Stimulated activated CD4-positive, alpha-beta T cell treated with anti-CD3 and anti-CD28 coated beads, Interleukin-12 subunit alpha, Interleukin-12 subunit beta, amount 100 ng/mL, for 24 hours (primary cell): Measurements from ENCODE around the gene NTM.

Experiments
- DNase-seq, 2 experiments: peaks; one replicate each; pipeline ENCODE4 v3.0.0-alpha.2; 2020; ENCODE audit warnings: low read depth in 2 of 2

The NTM gene

DNA sequence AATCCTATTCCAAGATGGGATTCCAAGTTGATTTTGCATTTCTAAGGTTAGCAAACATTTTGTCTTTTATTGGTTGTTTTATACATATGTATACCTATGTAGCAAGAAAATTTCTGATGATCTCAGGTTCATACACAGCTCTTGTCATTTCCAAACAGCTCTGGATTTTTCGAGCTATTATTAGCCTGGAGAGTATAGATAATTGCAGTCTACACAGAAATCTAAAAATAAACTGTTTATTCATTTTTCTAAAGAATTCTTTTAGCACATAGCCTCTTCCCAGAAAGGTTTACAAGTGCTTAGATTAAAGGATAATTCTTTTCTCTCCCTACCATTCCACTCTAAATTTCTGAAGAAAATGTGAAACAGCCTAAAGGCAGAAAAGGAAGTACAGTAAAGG, 705.0 kb downstream of the NTM start:
- DNase-seq = no peak

DNA sequence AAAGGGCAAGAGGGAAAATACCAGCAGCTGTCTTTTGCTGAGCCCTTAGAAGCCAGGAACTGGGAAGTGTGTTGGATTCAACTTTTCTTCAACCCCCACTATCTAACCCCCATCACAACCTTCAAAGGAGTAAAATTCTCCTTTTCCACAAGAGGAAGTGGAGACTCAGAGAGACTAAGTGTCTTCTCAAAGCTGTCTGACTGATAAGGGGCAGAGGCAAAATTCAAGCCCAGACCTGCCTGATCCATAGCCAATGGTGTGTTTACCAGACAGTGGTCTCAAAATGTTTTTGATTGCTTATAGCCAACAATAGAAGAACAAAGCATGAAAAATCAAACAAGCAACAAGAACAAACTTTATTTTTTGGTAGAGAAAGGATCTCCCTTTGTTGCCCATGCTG, 707.0 kb downstream of the NTM start:
- DNase-seq = no peak

DNA sequence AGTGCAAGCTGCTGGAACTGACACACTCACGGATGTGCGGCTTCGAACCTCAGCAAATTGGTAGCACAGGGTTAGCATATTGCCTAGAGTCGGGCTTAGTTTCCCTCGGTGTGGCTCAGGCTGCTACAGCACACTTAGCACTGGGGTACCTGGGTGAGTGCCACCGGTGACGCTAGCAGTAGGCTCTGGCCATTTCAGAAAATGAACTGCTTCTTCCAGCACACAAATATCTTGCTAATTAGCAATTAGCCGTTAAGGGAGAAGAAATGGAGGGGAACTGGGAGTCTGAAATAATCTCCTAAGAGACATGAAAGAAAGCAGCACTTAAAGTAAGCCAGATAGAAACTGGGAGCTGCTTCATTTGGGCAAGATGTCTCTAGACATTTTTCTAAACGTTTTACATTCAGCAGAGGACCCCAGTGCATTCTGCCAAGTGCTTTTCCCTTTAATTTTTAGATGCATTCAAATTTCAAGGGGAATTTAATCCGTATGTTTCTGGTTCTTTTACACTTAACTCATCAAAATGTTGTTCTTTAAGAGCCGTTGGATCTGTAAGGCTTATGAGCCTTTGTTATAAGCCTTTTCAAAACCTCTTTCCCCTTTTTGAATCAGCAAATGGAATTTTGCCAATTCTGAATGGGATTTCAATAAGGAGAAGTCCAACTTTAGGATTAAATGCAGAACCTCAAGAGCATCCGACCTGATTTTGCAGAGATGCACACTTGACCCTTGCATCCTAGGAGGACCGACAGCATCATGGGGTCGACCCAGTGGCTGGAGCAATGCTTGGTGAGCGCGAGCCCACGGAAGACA, 708.1 kb downstream of the NTM start:
- DNase-seq = no peak

DNA sequence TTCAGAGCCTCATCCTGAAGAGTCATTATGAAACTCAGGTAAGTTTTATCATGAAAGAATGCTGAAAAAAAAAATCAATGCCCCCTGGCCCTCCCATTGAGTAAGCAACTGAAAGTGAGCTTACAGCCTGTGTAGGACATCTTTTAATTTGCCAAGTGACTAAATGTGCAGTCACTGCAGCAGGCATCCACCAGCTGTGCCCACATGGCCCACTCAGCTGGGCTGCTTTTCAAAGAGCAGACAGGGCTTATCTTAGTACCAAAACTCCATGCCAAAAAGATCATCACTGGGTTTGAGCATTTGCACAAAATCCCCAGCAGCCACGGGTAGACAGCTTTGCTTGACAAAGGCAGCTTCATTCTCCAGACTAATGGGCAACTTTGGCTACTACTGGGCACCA, 709.7 kb downstream of the NTM start:
- no peak for DNase-seq

DNA sequence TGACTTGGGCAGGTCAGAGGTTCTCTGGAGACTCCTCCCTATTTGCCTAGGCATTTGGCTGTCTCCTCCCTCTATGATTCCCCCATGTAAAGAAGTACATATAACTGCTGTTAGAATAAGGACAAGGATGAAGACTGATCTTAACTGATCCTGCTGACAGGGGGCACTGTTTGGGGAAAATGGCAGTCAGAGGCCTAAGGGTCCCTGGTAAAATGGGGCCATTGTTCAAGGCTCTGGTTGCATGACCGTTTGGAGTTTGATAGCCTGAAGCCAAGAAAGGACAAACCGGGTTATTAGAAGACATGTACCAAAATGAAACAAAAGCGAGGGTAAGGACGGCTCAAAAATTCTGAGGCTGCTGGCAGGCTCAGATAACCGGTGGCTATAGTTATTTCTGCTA, 712.2 kb downstream of the NTM start:
- no peak for DNase-seq

DNA sequence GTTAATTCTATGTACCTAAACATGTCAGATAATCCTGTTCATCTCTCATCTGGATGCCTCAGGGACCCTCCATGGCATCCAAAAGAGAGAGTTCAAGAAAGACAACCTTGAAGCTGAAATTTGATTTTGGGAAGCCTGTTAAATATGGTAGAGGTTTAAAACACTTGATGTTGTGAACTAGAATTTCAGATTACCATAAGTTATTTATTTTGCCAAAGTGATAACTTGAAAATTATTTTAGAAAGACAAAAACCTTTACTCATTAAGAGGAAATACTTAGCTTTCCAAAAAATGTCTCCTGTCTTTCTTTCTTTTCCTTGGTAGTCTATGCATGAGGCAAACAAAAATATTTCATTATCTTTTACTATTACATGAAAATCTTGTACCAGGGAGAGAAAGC, 714.0 kb downstream of the NTM start:
- DNase-seq = no peak

DNA sequence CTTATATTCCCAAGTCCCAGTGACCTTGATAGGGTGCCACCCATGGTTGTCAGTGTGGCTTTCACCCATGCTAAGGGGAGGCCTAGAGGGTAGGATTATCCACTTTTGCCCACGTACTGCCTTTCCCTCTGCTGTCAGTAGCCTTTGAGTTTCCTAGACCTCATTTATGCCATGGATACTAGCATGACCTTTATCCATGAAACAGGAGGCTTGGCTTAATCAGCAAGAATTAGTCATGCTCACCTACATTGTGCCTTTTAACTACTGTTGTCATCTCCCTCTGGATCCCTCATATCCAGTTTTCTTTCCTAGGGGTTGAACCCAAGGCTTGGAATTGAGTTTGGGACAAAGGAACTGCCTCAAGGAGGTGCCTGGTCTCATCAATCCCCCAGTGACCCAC, 716.7 kb downstream of the NTM start:
- no peak for DNase-seq

DNA sequence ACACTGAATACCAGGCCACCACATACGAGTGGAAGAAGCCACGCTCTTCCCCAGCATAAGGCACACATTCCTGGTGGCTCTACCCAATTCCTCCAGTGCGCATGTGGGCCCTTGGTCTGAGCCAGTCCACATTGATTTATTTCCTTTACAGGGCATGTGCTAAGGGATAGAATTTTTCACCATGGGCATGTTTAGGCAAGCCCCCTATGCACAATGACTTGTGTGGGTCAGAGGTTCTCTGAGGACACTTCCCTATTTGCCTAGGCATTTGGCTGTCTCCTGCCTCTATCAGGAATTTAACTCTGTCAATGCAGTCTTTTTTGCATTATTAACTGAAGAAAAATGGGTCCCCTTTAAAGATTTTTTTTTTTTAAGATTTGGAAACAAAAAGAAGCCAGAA, 718.1 kb downstream of the NTM start:
- DNase-seq = no peak

DNA sequence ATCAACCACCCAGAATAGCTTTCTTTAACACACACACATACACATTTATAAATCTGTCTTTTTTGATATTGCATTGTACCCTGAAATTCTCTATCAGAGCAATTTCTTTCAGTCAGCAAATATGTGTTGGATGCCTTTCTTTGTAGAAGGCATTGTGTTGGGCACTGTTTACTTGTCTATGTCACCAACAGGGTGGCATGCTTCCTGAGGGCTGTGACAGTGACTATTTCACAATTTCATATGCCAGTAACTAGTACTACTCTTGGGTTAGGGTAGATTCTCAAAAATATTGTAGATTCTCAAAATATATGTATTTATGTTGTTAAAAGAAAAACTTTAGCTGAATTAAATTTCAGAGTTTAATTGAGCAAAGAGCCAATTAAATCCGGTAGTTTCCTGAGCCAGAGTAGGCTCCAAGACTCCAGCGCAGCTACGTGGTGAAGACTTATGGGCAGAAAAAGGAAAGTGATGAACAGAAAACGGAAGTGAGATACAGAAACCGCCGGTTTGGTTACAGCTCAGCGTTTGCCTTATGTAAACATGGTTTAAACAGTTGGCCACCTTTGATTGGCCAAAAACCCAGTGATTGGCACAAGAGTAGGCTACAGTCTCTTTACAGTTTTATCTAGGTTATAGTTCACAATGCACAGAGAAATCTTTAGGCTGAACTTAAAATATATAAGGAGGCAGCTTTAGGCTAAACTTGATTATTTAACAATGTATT, 723.3 kb downstream of the NTM start:
- no peak for DNase-seq

DNA sequence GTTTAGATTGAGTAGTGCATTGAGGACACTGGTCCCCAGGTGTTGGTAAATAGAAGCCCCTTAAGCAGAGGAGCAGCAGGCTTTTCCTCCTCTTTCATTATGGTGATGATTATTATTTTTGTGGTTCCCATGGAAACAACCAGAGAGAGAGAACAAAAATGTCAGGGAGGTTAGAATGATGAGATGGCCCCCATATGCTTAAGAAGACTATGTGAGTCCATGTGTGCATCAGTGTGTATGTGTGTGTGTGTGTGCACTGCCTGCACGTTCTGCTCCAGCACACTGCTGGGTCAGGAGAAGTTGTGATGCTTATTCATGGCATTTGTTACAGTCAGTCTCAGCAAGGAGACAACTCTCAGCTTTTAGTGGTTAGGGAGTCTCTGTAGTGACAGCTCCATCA, 724.2 kb downstream of the NTM start:
- no peak for DNase-seq

DNA sequence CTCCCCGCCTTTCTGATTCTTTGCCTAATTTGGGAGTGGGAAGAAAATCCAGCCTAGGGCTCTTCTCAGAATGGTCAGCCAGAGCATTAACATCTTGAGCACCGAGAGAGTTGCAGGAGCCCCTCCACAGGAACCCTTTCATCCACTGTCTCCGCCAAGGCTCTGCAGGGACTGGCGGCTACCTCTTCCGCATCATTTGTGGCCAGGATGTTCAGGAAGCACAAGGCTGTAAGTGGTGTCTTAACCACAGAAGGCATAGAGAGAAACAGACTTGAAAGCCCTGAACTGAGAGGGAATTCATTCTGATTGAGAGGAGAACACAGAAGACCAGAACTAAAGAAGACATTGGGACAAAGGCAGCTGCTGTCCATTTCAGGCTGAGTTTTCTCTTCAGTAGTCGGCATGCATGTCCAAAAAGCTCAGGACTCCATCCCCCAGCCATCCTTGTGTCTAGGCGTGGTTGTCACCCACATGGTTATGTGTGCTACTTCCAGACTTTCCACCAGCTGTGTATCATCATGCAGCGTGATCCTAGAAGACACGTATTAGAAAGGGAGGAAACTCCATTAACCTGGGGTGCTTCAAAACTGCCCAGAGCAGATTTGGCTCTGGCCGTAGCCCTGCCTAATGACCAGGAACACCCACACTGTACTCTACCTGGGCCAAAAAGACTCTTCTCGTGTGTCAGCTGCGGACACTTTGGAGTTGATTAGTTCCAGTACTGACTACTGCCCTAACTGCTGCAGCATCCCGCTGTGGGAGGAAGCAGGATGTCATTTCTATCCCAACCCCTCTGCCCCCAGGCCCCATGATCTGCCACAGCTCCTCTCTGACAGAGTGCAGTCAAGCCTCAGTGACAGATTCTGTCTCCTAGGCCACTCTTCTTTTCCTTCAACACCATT, 725.1 kb downstream of the NTM start:
- no peak for DNase-seq

DNA sequence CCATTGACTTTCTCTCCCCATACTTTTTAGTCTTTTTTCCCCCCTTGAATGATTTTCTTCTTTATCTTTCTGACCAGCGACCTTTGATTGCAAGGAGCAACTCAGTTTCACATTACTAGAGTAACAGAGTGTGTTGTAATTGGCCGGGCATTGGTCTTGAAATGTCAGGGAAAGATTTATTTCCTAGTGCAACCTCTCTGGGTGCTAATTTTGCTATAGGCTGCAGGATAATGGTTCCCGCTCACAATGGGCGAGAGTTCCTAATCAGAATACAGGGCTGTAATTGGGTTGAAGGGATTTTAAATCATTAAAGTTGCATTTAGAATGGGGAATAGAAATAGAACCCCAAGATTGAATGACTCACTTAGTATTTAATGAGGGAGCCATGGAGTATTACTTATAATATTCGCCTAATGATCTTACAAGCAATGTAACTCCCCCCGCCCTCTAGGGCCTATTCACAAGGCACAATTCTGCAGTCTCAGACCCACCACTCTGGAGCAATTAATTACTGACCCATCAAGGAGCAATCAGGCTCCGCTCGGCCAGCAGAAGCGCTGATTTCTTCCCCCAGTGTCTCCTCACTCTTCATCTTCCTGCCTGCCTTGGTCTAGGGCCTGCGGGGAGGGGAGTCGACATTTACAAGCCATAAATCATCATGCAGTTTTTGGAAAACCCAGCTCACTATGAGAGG, 725.9 kb downstream of the NTM start:
- no peak for DNase-seq

DNA sequence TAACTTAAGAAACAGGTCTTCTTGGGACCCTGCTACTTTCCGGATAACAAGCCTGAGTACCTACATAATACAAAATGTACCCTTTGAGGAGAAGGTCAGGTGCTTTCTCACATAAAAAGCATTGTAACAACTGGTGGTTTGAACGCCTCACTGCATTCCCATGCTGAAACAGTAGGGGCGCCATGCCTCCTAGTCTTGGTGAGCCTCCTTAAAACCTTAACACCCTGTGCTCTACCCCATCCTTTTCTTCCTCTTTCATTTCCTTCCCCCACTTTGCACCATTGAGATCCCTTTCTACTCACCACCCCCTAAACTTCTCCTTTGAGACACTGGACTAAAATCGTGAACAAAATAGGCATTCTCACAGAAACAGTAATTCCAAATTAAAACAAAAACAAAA, 729.3 kb downstream of the NTM start:
- no peak for DNase-seq

DNA sequence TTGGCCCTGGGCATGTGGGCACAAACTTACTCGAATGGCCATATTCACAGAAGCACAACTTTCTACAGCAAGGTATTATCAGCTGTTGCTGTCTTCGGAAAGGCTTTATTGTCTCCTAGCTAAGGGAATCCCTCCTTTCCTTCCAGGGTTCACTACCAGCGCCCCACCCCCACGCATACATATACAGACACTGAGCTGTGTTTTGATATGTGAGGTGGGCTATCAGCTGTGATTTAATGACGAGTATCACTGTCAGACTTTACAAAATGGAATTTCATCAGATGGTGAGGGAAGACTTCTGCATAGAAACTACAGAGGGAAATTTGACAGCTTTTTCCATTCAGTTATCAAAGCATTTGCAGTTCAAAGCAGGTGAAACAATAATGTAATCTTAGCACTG, 730.2 kb downstream of the NTM start:
- DNase-seq = no peak

DNA sequence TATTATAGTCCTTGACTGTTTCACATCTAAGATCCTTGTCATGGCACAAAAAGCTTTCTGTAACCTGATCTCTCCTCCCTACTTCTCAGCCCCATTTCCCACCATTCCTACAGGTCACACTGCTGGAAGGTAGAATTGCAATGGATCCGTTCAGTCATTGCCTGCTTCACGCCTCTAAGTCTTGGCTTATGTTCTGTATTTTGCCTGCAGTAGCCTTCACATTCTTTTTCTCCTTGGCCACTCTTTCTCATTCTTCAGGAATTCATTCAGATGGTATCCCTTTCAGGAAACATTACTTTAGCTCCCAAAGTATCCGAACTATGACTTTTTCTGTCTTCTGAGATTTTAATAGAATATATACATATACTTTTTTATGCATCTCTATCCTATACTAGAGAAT, 731.5 kb downstream of the NTM start:
- DNase-seq = no peak

DNA sequence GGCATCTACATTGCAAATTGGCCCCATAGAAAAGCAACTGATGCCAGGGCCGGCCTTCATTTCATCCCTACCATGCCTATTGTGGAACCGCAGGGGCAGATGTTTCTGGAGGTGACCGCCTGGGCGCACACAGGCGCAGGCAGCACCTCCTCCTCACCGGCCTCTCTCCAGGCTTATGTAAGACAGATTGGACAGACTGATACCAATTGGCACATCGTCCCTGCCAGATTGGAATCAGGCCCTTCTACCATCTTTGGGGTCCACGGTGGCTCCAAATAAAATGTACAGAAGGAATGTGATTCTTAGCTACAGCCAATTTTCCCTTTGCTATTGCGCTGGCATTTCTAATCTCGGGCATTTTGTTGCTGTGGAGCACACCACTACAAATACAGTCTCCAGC, 732.6 kb downstream of the NTM start:
- no peak for DNase-seq

DNA sequence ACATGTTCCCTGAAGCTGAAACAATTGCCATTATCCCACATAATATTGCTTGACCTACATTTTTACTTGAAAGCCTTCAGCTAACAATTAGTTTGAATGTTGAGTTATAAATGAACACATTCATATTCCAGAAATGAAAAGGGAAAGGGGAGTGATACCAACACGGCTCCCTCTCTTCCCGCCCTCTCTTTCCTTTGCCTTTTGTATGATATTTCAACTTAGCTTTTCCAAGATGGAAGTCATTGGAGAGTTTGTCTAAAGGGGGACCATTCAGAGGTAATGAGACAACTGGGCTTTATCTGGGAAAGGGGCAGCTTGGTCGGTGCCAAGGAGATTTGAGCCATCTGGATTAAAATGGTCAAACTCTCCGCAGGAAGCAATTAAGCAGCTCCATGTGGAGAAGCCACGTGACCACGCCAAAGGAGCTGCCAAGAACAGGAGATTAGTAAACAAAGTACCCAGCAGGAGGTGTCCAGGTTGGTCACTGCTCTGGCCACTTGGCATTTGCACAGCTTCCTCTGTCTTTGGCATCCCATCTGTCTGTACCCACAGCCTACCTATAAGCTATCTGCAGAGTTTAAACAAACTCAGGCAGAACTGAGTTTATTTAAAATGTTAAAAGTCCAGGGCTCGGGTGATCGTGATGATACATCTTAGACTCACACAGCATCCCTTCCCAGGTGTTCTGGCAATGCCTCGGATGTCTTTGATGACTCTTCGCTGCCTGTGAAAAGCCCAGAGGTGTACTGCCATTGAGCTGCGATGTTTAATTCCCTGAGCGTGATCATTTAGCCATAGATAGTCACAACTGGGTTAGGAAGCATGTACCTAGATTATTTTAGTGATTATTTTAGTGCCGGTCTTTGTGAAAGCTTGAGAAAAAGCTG, 735.9 kb downstream of the NTM start:
- DNase-seq = no peak

DNA sequence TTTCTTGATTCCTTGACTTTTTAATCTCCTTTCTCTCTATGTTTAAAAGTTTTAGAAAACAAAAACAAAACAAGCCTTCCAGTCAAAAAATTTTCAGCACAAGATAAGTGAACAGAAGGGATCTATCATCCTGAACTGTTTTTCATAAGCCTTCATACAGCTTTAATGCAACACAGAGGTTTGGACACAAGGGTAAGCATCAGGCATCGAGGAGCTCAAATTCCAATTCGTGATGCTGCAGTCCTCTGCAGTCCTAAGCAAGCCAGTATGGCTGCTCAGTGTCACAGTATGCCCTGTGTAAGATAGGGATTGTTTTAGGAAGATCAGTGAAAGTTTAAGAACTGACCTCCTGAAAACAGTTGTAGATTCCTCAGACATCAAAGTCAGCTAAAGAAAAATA, 740.9 kb downstream of the NTM start:
- DNase-seq = no peak

DNA sequence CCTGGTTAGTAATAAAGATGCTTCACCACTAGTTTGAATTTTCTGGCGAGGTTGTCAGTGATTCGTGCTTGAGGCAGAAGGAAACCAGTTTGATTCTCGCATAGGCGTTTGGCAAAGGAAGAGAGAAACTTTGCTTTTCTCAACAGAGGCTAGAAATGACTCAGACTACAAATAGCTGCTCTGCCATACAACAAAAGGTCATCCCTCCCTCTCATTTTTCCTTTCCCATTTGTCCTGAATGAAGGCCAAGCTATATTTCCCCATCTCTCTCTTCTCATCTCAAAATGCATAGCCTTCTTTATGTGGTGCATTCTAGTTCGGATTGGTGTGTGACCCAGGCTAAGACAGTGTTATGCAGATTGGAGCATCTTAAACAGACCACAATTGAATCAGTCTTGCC, 741.4 kb downstream of the NTM start:
- no peak for DNase-seq

DNA sequence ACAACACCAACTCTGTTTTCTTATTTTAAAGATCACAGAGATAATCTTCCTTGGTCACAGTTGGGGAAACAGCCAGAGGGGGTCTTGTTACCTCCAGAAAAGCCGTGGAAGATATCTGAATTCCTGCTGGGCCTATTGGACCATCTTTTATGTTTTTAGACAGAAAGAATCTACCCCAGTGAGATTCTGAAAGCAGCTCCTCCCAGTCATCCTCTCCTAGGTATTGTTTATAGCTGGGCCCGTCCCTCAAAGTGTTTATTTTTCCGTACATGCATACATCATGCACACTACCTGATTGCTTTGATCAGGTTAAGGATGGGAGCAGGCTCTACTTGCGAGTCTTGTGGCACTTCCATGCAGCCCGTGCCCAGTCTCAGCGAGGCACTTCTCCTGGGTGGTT, 742.4 kb downstream of the NTM start:
- no peak for DNase-seq

DNA sequence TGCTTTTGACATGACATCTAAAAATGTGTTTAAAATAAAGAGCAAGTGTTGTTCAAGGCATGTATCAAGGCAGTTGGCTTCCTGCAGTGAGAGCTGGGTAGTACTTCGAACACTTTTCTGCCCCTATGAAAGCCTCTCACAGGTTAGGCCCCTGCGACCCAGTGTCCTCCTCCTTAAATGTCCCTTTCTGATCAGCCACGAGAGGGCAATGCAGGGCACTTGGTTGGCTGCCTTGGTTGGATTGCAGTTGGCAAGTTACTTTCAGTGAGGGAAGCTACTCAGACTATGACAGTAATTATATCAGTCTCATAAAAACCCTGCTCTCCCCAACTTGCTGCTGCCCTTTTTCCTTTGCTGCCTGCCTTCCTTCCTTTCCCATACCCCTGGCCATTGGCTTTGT, 743.8 kb downstream of the NTM start:
- DNase-seq = no peak
